ENCODE results near the gene GINS2. TPM values are rescaled to one million over a fixed set of nuclear protein-coding genes. Genes with fewer than 3 reads are reported as not detected.

GINS2 gene
- total RNA-seq, 2 experiments from 2014 or later = 1.1 to 1.4 TPM

- TF ChIP-seq CTCF (IDR thresholded peaks at IDR 0.05) = no peak
- Histone ChIP-seq H3K27me3 (ENCODE audit: control insufficient read depth in 1 of 2, insufficient read depth in 2 of 2, low read length in 2 of 2) (no peaks in the 10 kb centered on the region), H3K36me3 (ENCODE audit: insufficient read depth, low read length) (peaks cover 29% of the 10 kb centered on the region), H3K27ac (ENCODE audit: low read depth in 1 of 2, low read length in 2 of 2) (no peak overlapping the region), H3K4me1 (ENCODE audit: insufficient read depth, low read length) (peaks cover 13% of the 10 kb centered on the region), H3K9me3 (ENCODE audit: control insufficient read depth in 1 of 2, insufficient read depth in 1 of 2, low read length in 2 of 2) (no peaks in the 10 kb centered on the region), H3K4me3 (ENCODE audit: low read length) (no peak overlapping the region)
- CTCF ChIA-PET = interaction anchor here (0.8 kb wide), 1 partner anchor 63 kb away, joined by 3 read pairs; no protein-coding TSS in a partner anchor
- DNase-seq (no peak), ATAC-seq (ENCODE audit: poor library complexity) (no peak)
- no peak overlapping the region for H3K27ac Mint-ChIP-seq
- H3K4me3 Mint-ChIP-seq = no peak overlapping the region
- H3K4me1 Mint-ChIP-seq (ENCODE audit: low read depth) = peaks cover 8% of the 10 kb centered on the region
- H3K27me3 Mint-ChIP-seq = no peaks in the 10 kb centered on the region
- intact Hi-C loops (cut with DNase I, micrococcal nuclease) = loop anchor here in 1 of 2 experiments (5.0 kb wide), 1 partner anchor 78 kb away; no protein-coding TSS in a partner anchor
- POLR2A ChIA-PET = no interaction called here
- no peaks in the 10 kb centered on the region for H3K9me3 Mint-ChIP-seq
- peaks cover 17% of the 10 kb centered on the region for H3K36me3 Mint-ChIP-seq (ENCODE audit: low read depth)
Observed at GRCh38 chr16:85678821-85679220, 9.9 kb downstream of the GINS2 start.

GRCh38 chr16:85678016-85678415 is 10.7 kb downstream of the GINS2 start:
- H3K4me3 ChIP-seq (ENCODE audit: low read length) = no peak overlapping the region
- no peaks in the 10 kb centered on the region for H3K9me3 ChIP-seq (ENCODE audit: control insufficient read depth in 1 of 2, insufficient read depth in 1 of 2, low read length in 2 of 2)
- ChIA-PET POLR2A (no interaction called here), CTCF (interaction anchor here (0.8 kb wide), 1 partner anchor 62 kb away, joined by 3 read pairs; no protein-coding TSS in a partner anchor)
- Mint-ChIP-seq H3K27me3 (no peaks in the 10 kb centered on the region), H3K36me3 (ENCODE audit: low read depth) (peaks cover 18% of the 10 kb centered on the region), H3K4me3 (no peak overlapping the region), H3K27ac (no peak overlapping the region), H3K9me3 (no peaks in the 10 kb centered on the region), H3K4me1 (ENCODE audit: low read depth) (peaks cover 8% of the 10 kb centered on the region)
- intact Hi-C loops (cut with DNase I, micrococcal nuclease) = loop anchor here in 1 of 2 experiments (5.0 kb wide), 1 partner anchor 79 kb away; no protein-coding TSS in a partner anchor
- peaks cover 36% of the 10 kb centered on the region for H3K36me3 ChIP-seq (ENCODE audit: insufficient read depth, low read length)
- H3K27ac ChIP-seq (ENCODE audit: low read depth in 1 of 2, low read length in 2 of 2) = no peak overlapping the region
- H3K4me1 ChIP-seq (ENCODE audit: insufficient read depth, low read length) = peaks cover 13% of the 10 kb centered on the region
- no peak for TF ChIP-seq CTCF (IDR thresholded peaks at IDR 0.05)
- ATAC-seq (ENCODE audit: poor library complexity) (no peak), DNase-seq (no peak)
- H3K27me3 ChIP-seq (ENCODE audit: control insufficient read depth in 1 of 2, insufficient read depth in 2 of 2, low read length in 2 of 2) = no peaks in the 10 kb centered on the region

- DNase-seq (no peak), ATAC-seq (ENCODE audit: poor library complexity) (no peak)
- Mint-ChIP-seq H3K27ac (no peak overlapping the region), H3K36me3 (ENCODE audit: low read depth) (peaks cover 23% of the 10 kb centered on the region), H3K4me3 (no peak overlapping the region), H3K9me3 (no peaks in the 10 kb centered on the region), H3K4me1 (ENCODE audit: low read depth) (peaks cover 8% of the 10 kb centered on the region), H3K27me3 (no peaks in the 10 kb centered on the region)
- TF ChIP-seq CTCF (IDR thresholded peaks at IDR 0.05) = no peak
- POLR2A ChIA-PET = interaction anchor here (0.6 kb wide), 1 partner anchor 60 kb away, joined by 3 read pairs; no protein-coding TSS in a partner anchor
- intact Hi-C loops (cut with DNase I, micrococcal nuclease) = loop anchor here in 1 of 2 experiments (5.0 kb wide), 1 partner anchor 80 kb away; no protein-coding TSS in a partner anchor
- H3K9me3 ChIP-seq (ENCODE audit: control insufficient read depth in 1 of 2, insufficient read depth in 1 of 2, low read length in 2 of 2) = no peaks in the 10 kb centered on the region
- peaks cover 13% of the 10 kb centered on the region for H3K4me1 ChIP-seq (ENCODE audit: insufficient read depth, low read length)
- H3K4me3 ChIP-seq (ENCODE audit: low read length) = no peak overlapping the region
- CTCF ChIA-PET = no interaction called here
- peaks cover 41% of the 10 kb centered on the region for H3K36me3 ChIP-seq (ENCODE audit: insufficient read depth, low read length)
- H3K27me3 ChIP-seq (ENCODE audit: control insufficient read depth in 1 of 2, insufficient read depth in 2 of 2, low read length in 2 of 2) = no peaks in the 10 kb centered on the region
- H3K27ac ChIP-seq (ENCODE audit: low read depth in 1 of 2, low read length in 2 of 2) = no peak overlapping the region
Observed at GRCh38 chr16:85677383-85677967, 11.3 kb downstream of the GINS2 start.

All from CD4-positive, alpha-beta T cell (primary cell).